RWPE1 (cell line): Measurements from ENCODE around the gene VEGFC.

Experiments
- CTCF ChIA-PET: fragments of 350-600 bp; sonication (Branson Sonifier 250); formaldehyde crosslinking; extraction: SDS; loops from one replicate; lab custom pipeline; 2021; lab: Yijun Ruan, JAX
- POLR2A ChIA-PET: fragments of 400-600 bp; formaldehyde crosslinking; extraction: SDS; loops from one replicate; lab custom pipeline; 2020; ENCODE audit warnings: antibody characterized with exemption; ENCODE audit not compliant: low non-redundant PET; lab: Yijun Ruan, JAX
- DNase-seq: peaks from one replicate; pipeline ENCODE4 v3.0.0; 2012; ENCODE audit warnings: low spot score
- H3K27ac ChIP-seq: fragments of 450-650 bp; 2 replicates; pipeline ENCODE4 v1.5.1; 2017
- CTCF ChIP-seq: fragments of 450-650 bp; conservative IDR thresholded peaks from 2 replicates; pipeline ENCODE4 v1.5.1; 2017; ENCODE audit warnings: low read depth, mild to moderate bottlenecking

The VEGFC gene

GRCh38 chr4:176778063-176778462, 14.7 kb downstream of the VEGFC start:
- peak overlapping the region; percentile 47; the same call in 1 of the 2 replicates for H3K27ac ChIP-seq
- ChIA-PET POLR2A (no interaction called here), CTCF (interaction anchor here (0.6 to 0.7 kb wide), 4 partner anchors 13 to 1015 kb away, joined by 3 read pairs; no protein-coding TSS in a partner anchor)
- peak; percentile 17 for DNase-seq
- no peak for TF ChIP-seq CTCF

DNA sequence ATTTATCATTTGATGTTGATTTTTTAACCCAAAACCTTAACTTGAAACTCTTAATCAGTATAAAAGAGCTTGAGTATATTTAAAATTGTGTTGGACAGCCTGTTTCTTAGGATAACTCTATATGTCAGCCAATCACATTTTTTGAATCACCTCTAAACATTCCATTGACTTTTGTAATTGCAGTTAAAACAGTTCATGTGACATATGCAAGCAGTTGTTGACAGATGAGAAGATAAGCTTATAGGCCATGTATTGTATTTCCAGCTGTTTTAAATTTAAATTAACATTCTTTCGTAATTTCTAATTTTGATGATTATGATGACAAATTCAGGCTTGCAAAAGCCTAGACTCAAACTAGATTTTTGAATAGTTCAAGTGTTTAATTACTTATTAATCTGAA, 17.4 kb downstream of the VEGFC start:
- DNase-seq = no peak
- no peak overlapping the region for H3K27ac ChIP-seq
- ChIA-PET POLR2A (no interaction called here), CTCF (no interaction called here)
- TF ChIP-seq CTCF = no peak

DNA sequence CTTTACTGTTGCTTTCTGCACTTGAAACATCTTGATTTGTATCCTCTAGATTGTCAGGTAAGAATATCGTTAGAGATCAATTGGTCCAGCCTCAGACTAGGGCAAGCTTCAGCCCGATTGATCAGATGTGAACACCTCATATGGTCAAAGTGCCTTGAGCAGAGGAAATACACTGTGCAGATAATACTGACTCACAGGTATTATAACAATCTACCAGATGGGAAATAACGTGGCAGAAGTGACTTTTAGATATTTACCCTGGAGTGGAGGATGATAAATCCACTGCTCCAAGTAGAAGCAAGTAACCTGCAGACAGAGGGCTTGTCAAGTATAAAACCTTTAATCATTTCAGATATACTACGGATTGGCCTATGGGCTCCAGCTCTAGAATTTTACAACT, 17.9 kb downstream of the VEGFC start:
- H3K27ac ChIP-seq = no peak overlapping the region
- TF ChIP-seq CTCF = no peak
- ChIA-PET POLR2A (no interaction called here), CTCF (no interaction called here)
- DNase-seq = no peak

GRCh38 chr4:176769514-176769913, 23.2 kb downstream of the VEGFC start:
- ChIA-PET POLR2A (no interaction called here), CTCF (interaction anchor here (0.5 to 1.3 kb wide), 3 partner anchors 60 to 433 kb away, joined by 3 to 4 read pairs (median 4); no protein-coding TSS in a partner anchor)
- DNase-seq = peak; percentile 73
- H3K27ac ChIP-seq = no peak overlapping the region
- TF ChIP-seq CTCF = no peak

GRCh38 chr4:176767183-176767582, 25.5 kb downstream of the VEGFC start:
- H3K27ac ChIP-seq = no peak overlapping the region
- TF ChIP-seq CTCF = no peak
- DNase-seq = no peak
- ChIA-PET POLR2A (no interaction called here), CTCF (interaction anchor here (0.6 kb wide), 1 partner anchor 323 kb away, joined by 3 read pairs; no protein-coding TSS in a partner anchor)

GRCh38 chr4:176762661-176763308, 29.9 kb downstream of the VEGFC start:
- TF ChIP-seq CTCF = no peak
- CTCF ChIA-PET = no interaction called here
- no peak for DNase-seq
- POLR2A ChIA-PET = no interaction called here
- no peak overlapping the region for H3K27ac ChIP-seq
